HG03064 (cell line): ENCODE data around the gene FAM53A.
"Not testable (repeated sequence)": the region's sequence is repeated elsewhere in the genome, so short reads cannot be mapped to it uniquely, and the experiment has no call there.

ENCODE experiments used
- ATAC-seq: cut with Tn5 transposase; IDR thresholded peaks from one replicate; pipeline ENCODE4 v1.9.1; 2021; ENCODE audit warnings: low read depth; ENCODE audit not compliant: unreplicated experiment

Gene FAM53A

DNA sequence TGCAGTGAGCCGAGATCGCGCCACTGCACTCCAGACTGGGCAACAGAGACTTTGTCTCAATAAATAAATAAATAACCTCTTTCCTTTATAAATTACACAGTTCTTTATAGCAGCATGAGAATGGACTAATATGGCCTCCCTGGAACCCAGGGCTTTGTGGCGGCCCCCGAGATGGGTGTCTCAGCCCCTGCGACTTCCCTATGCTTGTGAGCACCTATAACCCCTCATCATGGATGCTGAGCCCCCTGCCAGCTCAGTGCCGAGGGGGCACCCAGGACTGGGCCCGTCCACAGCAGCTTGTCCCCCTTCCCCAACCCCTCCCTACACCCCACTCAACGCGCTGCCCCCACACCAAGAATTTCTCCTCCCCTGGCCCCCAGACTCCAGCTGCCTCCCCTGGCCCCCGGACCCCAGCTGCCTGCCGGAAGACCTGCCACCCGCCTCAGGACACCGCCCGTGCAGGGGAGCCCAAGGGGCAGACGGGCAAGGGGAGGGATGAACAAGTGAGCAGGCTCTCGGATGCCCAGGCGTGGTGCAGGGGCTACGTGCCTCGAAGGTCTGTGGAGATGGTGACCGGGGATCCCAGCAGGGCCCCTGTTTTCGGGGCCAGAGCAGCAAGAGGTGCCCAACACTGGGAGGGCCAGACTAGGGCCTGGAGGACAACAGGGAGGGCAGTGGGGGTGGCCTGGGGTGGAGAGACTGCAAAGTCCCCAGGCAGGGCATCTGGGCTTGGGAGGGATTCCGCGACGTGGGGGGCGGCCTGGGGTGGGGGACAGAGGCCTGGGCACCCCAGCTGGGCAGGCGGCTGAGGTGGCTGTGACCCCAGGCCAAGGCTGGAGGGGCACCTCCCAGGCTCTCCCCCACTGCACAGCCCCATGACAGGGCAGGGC, 74.0 kb downstream of the FAM53A start:
- ATAC-seq, result no peak

DNA sequence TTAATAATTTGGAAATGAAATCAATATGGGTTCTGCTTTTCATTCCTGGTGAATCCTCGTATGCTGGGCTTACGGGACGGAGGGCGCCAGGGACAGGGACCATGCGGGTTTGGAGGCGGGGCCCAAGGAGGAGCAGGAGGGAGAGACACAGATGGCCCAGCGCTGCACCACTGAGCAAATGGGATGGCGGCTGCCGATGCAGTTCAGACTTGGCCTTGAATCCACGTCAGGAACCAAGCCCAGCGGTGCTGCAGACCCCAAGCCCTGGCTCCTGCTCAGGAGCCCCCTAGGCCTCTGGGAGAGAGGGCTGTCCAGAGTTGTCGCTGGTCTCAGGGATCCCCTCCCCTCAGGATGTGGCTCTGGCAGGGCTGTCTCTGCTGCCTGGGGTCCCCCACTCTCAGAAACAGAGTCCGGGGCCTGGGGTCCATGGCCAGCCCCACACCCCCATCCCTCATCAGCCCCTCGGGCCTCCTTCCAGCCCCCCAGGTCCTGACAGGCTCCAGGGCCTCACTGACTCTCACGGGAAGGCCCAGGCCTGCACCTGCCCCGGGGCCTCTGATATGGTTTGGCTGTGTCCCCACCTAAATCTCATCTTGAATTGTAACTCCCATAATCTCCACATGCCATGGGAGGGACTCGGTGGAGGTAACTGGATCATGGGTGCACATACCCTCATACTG, 75.2 kb downstream of the FAM53A start:
- ATAC-seq, result no peak

DNA sequence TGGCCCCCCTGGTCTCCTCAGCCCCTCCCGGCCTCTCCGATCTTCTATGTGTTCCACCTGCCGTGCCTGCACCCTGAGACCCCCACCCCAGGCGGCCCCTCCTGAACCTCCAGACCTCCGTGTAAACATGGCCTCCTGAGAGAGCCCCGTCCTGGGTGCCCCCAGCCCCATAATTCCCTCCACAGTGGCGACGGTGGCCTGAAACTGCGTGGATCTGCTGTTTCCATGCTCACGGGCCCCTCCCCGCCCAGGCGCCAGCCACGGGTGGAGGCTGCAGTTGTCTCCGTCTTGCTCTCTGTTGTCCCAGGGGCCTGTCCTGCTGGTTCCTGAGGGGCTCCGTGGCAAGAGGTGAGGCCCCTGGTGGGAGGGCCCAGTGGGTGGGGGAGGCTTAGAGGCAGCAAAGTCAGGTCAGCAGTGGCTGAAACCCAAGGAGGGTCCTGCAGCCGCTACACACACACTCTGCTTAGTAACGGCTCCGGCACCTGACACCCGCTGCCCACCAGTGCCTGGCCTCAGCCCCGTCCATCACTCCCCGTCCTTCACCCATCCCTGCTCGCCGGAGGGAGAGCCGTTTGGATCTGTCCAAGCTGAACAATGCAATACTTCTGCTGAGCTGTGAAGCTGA, 75.8 kb downstream of the FAM53A start:
- no peak for ATAC-seq

DNA sequence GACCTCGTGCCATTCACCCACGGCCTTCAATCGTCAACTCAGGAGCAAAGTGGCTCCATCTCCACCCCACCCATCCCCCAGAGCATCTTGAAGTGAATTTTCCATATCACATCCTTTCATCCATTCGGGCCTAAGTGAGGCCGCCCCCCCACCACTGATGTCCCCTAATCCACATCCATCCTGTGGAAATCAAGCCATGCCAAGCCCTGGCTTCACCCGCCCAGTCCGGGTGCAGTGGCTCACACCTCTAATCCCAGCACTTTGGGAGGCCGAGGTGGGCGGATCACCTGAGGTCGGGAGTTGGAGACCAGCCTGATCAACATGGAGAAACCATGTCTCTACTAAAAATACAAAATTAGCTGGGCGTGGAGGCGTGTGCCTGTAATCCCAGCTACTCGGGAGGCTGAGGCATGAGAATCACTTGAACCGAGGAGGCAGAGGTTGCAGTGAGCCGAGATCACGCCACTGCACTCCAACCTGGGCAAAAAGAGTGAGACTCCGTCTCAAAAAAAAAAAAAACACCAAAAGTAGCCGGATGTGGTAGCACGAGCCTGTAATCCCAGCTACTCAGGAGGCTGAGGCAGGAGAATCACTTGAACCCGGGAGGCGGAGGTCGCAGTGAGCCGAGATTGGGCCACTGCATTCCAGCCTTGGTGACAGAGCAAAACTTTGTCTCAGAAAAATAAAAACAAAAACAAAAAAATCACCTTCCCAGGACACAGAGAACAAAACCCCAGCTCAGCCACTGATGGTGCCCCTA, 76.5 kb downstream of the FAM53A start:
- ATAC-seq, result not testable (repeated sequence)

DNA sequence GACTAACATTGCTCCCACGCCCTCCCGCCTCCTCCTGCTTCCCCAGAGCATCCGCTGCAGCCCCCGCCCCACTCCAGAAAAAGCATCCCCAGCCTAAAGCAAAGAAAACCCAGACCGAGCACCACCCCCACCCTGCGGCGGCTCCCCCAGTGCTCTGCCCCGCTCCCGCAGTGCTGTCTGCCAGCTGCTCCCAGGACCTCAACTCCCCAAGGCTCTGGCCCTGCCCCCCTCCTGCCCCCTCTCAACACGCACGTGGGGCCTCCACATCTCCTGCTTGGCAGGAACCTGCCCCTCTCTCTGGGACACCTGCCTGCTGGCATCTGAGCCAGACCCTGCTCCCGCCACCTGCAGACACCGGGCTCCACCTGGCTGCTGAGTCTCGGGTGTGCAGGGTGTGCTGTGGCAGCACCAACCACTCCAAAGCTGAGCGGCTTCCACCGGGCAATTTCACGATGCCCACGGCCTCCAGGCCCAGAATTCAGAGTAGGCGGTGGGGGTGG, 79.4 kb downstream of the FAM53A start:
- no peak for ATAC-seq

DNA sequence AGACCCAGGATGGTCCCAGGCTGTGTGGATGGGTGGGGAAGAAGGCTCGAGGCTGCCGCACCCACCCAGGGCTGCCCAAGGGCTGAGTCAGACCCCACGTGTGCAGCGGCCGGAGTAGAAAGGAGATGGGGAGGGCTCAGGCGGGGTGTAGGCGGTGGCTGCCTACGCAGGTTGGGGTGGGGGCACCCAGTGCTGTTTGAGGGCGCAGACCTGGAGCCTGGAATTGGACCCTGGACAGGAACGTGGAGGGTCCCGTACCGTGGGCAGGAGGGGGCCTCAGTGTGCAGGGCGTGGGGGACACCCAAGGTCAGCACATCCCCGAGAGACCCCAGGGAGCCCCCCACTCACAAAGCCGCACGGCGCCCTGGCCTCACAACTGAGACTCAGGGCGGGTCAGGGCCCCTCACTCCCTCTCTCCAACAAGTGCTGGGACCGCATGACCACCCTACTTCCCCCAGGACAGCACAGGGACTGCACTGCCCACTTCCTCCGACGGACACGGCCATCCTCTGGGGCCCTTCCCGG, 79.9 kb downstream of the FAM53A start:
- no peak for ATAC-seq

DNA sequence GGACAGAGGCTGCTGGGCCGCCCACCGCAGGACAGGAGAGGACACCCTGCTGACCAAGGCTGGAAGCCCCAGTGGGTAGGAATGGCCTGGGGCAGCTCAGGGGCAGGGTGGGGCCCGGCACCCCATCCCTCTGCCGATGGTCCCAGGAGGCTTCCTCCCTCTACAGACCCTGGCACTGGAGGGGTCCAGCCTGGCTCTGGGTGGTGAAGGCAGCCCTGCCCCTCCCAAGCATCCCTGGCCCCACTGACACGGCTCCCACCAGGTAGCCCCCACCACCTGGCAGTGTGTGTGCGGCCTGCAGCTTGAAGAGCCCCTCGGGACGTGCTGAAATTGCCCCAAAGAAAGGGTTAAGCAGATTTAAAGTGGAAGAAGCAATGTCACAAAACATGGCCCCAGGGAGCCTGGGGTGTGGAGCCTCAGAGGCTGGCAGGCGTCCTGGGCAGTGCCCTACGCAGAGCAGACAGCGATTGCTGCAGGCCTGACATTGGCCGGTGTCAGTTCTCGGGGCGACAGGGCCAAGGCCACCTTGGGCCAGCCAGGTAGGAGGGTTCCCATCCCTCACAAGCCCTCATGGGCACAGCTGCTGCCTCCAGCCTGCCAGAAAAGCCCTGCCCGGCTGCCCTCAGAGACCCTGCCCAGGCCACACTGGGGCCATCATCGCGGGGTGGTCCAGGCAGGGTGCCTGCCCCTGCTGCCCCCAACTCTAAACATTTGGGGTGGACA, 80.5 kb downstream of the FAM53A start:
- ATAC-seq, result no peak

DNA sequence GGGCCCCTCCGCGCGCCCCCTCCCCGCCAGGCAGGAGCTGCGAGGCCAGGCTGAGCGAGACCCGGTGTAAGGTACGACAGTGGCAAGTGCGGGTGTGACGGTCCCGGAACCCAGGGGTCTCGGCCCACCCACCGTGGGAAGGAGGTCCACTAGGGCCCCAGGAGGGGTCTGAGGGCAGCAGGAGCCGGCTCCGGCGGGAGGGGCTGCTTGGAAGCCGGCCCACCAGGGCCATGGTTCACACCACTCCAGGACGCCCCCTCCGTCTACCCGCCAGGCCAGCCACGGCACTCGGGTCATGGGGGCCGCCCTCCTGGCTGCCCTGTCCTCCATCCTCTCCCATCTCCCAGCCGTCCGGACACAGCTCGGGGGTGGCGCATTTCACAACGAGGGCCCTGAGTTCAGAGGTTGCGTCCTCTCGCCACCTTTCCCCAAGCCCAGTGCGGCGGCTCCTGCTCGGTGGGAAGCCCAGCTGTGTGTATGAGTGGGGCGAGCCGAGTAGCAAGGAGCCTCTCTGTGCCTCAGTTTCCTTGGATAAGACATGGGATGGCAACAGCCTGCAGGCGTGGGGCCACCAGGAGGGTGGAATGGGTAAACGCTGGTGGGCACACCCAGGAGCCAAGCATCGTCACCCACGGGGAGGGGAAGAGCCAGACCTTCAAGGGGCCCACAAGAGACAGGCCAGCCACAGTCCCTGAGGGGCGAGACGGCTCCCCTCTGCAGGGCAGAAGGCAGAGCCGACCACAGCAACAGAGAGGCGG, 81.3 kb downstream of the FAM53A start:
- ATAC-seq, result no peak

DNA sequence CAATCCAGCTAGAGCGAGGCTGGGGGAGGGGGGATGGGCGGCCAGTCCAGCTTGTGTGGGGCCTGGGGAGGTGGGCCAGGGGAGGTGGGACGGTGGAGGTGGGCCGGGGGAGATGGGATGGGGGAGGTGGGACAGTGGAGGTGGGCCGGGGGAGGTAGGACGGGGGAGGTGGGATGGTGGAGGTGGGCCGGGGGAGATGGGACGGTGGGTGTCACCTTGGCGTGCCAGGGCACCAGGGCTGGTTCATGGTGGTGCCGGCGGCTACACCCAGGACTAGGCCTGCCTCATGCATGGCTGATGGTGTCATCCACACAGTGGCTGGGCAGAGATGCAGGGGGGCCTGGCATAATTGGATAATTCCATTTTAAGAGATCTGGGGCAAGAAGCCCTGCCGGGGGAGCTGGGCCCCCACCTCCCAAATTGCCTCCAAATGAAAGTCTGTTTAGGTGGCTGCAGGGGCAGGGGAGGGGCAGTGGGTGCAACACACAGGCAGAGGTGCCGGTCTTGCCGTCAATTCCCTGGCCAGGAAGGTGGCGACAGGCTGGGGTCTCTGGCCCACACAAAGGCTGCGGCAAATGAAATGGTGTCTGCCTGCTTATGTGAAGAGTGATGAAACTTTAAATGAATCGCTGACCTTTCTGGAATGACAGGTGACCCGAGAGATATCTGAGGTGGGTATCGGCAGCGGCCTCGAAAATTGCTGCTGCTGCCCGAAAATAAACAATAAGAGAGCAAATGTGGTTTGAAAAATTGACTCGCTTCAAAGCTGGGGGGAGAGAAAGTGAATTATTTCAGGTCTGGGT, 82.1 kb downstream of the FAM53A start:
- no peak for ATAC-seq

DNA sequence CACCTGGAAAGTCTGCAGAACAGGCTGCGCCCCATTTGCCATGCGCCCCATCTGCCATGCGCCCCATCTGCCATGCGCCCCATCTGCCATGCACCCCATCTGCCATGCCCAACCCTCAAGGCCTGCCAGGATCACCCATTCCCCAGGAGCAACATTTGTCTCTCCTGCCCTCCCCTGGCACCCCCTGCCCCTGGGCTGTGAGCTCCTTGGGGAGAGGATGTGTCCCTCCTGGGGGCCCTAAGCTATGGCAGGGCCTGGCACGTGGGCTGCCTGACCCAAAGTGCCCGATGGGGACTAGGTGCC, 82.6 kb downstream of the FAM53A start:
- no peak for ATAC-seq

DNA sequence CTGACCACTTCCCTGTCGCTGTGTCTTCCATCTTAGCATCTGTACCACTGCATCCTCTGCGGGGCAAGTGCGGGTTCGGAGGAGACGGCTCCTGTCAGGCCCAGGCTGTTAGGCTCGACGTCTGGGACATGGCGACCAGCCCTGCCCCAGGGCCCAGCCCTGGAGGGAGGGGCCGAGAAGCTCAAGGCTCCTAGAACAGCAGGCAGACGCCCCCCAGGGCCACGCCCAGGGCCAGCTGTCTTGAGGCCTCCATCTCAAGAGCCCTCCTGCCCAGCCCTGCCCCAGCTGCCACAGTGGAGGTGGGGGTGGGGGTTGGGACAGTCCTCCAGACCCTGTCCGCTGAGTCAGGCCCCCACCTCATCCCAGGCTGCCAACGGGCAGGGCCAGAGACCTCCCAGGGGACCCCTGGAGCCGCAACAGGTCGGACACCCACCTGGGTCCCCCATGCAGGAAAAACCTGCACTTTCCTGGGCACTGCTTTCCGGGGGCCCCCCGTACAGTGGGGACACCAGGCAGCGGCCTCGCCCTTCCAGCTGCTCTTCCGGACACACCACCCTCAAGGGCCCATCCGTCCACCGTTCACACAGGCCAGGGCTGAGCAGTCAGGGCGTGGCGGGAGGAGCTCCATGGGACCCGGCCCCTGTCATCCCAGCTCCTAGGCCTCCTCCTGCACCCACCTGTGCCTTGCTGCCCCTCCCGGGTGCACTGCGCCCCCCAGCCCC, 83.1 kb downstream of the FAM53A start:
- ATAC-seq, result no peak

DNA sequence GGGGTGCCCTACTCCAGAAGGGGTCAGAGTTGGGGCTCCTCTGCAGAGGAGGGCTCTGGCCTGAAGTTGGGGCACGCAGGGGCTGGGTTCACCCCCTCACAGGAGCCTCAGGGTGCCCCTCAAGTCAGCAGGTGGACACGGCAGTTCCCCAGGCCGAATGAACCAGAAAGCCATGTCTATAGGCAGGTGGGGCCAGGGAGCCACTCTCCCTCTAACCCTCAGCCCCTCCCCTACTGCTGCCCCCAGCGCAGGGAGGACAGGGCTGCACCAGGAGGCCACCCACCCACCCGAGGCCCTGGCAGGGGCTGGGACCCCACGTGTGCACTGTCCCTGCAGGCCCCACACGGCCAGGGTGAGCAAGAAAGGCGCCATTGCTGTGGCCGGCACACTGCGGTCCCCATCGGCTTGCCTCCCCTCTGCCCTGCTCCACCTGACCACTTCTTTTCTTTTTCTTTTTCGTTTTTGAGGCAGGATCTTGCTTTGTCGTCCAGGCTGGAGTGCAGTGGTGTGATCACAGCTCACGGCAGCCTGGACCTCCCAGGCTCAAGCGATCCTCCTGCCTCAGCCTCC, 83.8 kb downstream of the FAM53A start:
- no peak for ATAC-seq

DNA sequence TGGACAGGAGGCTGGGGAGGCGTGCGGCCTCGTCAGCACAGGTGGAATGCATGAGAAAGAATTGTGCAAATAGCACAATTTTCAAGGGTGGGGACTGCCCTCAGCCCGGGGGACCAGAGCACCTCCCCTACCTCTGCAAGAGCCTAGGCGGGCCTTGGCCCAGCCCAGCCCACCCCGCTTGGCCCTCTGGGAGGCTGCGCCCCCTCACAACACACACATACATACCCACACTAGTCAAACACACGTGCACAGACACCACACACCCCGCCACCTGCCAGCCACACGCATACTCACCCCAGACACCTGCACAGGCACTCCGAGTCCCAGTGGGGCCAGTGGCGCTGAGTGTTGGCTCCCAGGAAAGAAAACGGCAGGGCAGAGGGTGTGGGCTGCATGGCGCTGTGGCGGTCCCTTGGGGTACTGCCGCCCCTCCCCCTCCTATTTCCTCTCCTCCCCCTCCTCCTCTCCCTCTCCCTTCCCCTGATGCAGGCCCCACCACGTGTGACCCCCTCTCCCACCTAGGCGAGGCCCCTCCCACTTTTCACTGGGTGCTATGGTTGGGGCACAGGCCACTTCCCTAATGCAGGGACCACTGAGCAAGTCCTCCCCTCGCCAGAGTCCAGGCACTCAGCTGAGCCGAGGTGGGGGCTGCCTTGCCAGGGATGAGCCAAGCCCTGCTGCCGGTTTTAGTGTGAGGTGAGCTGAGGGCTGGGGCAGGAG, 84.5 kb downstream of the FAM53A start:
- ATAC-seq, result no peak

DNA sequence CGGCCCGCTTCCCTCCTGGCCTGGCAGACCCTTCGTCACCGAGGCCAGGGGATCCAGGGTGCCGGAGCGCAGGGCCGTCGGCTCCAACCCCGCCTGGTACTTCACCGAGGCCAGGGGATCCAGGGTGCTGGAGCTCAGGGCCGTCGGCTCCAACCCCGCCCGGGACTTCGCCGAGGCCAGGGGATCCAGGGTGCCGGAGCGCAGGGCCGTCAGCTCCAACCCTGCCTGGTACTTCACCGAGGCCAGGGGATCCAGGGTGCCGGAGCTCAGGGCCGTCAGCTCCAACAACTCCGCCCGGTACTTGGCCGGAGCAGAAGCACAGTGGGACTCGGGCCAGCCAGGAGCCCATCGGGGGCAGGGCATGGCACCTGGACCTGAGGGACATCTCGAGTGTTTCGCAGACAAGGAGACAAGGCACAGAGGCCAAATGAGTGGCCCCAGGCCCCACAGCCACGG, 85.1 kb downstream of the FAM53A start:
- ATAC-seq, result no peak

DNA sequence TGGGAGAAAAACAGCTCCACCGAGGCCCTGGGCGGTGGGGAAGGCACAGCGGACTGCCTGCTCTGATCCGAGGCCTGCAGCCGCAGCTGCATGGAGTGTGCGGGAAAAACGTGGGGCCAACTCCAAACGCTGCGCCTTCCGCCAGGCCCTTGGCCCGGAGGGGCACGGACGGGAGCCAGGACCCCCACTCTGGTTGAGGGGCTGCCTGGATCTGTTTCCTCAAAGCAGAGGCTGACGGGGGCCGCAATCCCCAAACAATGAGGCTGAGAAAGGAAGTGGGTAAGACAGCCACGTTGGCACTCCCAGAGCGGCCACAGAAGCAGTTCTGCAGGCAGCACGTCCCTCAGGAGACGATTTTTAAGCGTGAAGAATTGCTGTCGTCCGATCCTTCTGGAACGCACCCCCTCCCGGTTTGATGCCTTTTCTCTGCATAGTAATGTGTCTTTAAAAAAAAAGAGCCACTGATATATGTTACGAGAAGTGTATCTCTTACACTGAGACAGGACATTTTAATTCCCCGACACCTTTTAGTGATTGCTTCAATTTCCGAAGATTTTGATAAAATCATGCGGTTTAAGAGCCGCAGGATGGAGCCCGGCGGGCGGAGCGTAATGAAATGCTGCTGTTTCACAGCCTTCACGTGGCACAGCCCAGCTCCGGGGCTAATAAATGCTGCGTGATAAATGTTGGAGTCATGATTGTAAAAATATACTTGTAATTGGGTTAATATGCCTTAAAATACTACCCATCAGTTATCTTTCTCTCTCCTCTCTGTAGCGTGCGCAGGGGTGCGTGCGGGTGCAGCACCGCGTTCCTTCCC, 85.7 kb downstream of the FAM53A start:
- no peak for ATAC-seq
